ENCODE results near the gene NTN1.

Gene NTN1

GRCh38 chr17:9142772-9143494, 121.6 kb downstream of the NTN1 start (continued):
- TF ChIP-seq ZBTB10 (tag by site-specific recombination; IDR thresholded peaks at IDR 0.05) (no peak), ZNF23 (tag by site-specific recombination; IDR thresholded peaks at IDR 0.05; ENCODE audit: borderline replicate concordance) (no peak), ZNF518A (tag by site-specific recombination; conservative IDR thresholded peaks at IDR 0.05; ENCODE audit: low read depth) (no peak)

- Histone ChIP-seq H3K4me3 (ENCODE audit: low read depth, low read length) (no peak overlapping the region), H3K27ac (ENCODE audit: extremely low read depth, low read depth, low read length) (peak overlapping the region; percentile 55; the same call in 1 of the 2 replicates), H3K9me3 (ENCODE audit: control insufficient read depth, insufficient read depth, low read depth, low read length) (no peaks in the 10 kb centered on the region), H3K36me3 (ENCODE audit: control insufficient read depth in 2 of 2, insufficient read depth in 1 of 2, low read length in 2 of 2) (no peaks in the 10 kb centered on the region), H3K4me1 (ENCODE audit: control insufficient read depth, insufficient read depth, low read length) (peaks cover 25% of the 10 kb centered on the region)
- POLR2A ChIA-PET = no interaction called here
- CTCF ChIA-PET = no interaction called here
- peak; percentile 38; the same call in 1 of the 2 replicates for TF ChIP-seq CTCF (tag by site-specific recombination; IDR thresholded peaks at IDR 0.05)
- peak; percentile 75 for TF ChIP-seq ZFP69B (tag by site-specific recombination; IDR thresholded peaks at IDR 0.05)
- TF ChIP-seq HIC1 (tag by site-specific recombination; IDR thresholded peaks at IDR 0.05) = peak; percentile 51; the same call in 1 of the 2 replicates
- peak; percentile 88 for TF ChIP-seq GLIS2 (tag by site-specific recombination; IDR thresholded peaks at IDR 0.05)
- 0 out of 2 replicates have a peak, but pooled peaks have one; percentile 2 for TF ChIP-seq ZSCAN30 (tag by site-specific recombination; IDR thresholded peaks at IDR 0.05)
- TF ChIP-seq INSM2 (tag by site-specific recombination; IDR thresholded peaks at IDR 0.05) = no peak
- TF ChIP-seq ZNF221 (tag by site-specific recombination; IDR thresholded peaks at IDR 0.05; ENCODE audit: borderline replicate concordance) = no peak
- peak; percentile 65; the same call in 1 of the 2 replicates for TF ChIP-seq ZNF335 (tag by site-specific recombination; conservative IDR thresholded peaks at IDR 0.05)
- TF ChIP-seq ZNF600 (tag by site-specific recombination; IDR thresholded peaks at IDR 0.05) = peak; percentile 37; the same call in 1 of the 2 replicates
- TF ChIP-seq GLIS1 (tag by site-specific recombination; IDR thresholded peaks at IDR 0.05) = peak; percentile 100
- TF ChIP-seq ZEB2 (tag by site-specific recombination; IDR thresholded peaks at IDR 0.05) = peak; percentile 58
- TF ChIP-seq ZNF692 (tag by site-specific recombination; IDR thresholded peaks at IDR 0.05) = peak; percentile 87
- TF ChIP-seq PRDM1 (tag by site-specific recombination; IDR thresholded peaks at IDR 0.05) = no peak
- TF ChIP-seq ZBTB20 (tag by site-specific recombination; IDR thresholded peaks at IDR 0.05) = peak; percentile 76
- peak; percentile 63 for TF ChIP-seq KLF1 (tag by site-specific recombination; IDR thresholded peaks at IDR 0.05)
- 0 out of 2 replicates have a peak, but pooled peaks have one; percentile 8 for TF ChIP-seq KLF16 (tag by site-specific recombination; IDR thresholded peaks at IDR 0.05)
These were observed 123.4 kb downstream of the NTN1 start for GRCh38 chr17:9144502-9145249.

Measured in HEK293 (cell line).